Esophagus squamous epithelium (tissue), 4 donors: Measurements from ENCODE around the gene GP1BA.

Experiments used
- CTCF ChIP-seq, 6 experiments: fragments of 450-650 bp in 4 of 6; fragments of 200-600 bp in 2 of 6; sonication (generic) in 2 of 6; IDR thresholded peaks; one replicate each; pipeline ENCODE4 v1.5.1; 2016 to 2019; ENCODE audit warnings: antibody characterized with exemption in 6 of 6, mild to moderate bottlenecking in 4 of 6, moderate library complexity in 4 of 6
- POLR2A ChIP-seq, 4 donors: fragments of 450-650 bp; IDR thresholded peaks; one replicate each; pipeline ENCODE4 v1.6.1; 2017; ENCODE audit warnings: antibody characterized with exemption in 4 of 4, mild to moderate bottlenecking in 4 of 4, moderate library complexity in 3 of 4

- peak; percentile 68 to 91 (median 82) for TF ChIP-seq CTCF (IDR thresholded peaks at IDR 0.05)
- peak in 1 of 4 donors; percentile 12 for TF ChIP-seq POLR2A (IDR thresholded peaks at IDR 0.05)
Observed at GRCh38 chr17:4908711-4909496, 23.2 kb upstream of the GP1BA start.
